ENCODE data around the gene SLC24A4. TPM values are rescaled to one million over a fixed set of nuclear protein-coding genes. Genes with fewer than 3 reads are reported as not detected.

SLC24A4 gene
- total RNA-seq, 1 donor from 2014 or later, result 0.49 TPM

DNA sequence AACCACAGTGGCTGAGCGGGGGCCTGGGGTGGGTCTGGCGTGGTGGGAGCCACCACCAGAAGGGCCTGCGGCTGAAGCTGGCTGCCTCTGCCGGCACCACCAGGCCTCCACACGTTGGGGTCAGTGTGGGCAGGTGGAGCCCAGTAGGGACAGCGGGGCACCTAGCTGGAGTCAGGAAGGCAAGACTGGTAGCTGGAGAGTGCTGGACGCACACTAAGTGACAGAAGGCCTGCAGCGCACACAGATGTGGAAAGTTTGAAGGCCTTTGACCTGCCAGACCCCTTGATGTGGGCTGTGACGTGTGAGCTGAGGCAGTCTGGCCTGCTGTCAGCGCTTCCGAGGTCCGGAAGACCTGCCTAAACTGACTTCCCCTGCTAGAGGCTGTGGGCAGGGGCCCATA, 216.9 kb downstream of the SLC24A4 start:
- DNase-seq (ENCODE audit: missing footprints) (no peak), ATAC-seq (peak; percentile 42)
- intact Hi-C loops (cut with DNase I), result loop anchor here (5.0 kb wide), 1 partner anchor 63 kb away; no protein-coding TSS in a partner anchor

DNA sequence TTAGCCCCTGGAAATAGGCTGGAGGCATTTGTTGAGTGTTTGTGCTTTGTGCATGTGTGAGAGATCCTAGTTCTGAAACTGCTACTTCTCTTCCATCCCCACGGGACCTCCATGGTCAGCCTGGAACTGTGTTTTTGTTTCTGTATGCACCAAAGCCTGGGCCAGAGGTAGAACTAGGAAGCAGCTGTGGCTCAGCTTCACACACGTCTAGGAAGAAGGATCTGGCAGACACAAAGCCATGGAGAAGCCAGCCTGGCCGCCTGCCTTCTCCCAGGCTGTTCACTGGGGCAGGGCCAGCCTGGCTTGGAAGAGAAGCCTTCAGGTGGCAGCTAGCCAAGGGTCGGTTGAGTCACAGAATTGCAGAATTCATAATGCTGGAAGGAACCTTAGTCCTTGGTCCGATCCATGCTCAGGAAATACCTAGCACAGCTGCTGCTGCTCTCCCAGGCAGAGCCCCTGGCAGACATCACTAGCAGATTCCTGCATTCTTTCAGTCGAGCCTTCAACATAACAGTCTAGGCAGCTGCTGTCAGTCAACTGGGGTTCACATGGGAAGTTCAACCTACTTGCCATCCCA, 217.6 kb downstream of the SLC24A4 start:
- peak; percentile 95 for ATAC-seq
- intact Hi-C loops (cut with DNase I), result loop anchor here (5.0 kb wide), 1 partner anchor 63 kb away; no protein-coding TSS in a partner anchor
- peak; percentile 93 for DNase-seq (ENCODE audit: missing footprints)

GRCh38 chr14:92542766-92543554, 220.0 kb downstream of the SLC24A4 start:
- DNase-seq (ENCODE audit: missing footprints) (no peak), ATAC-seq (no peak)
- intact Hi-C loops (cut with DNase I), result loop anchor here (5.0 kb wide), 1 partner anchor 66 kb away; no protein-coding TSS in a partner anchor

DNA sequence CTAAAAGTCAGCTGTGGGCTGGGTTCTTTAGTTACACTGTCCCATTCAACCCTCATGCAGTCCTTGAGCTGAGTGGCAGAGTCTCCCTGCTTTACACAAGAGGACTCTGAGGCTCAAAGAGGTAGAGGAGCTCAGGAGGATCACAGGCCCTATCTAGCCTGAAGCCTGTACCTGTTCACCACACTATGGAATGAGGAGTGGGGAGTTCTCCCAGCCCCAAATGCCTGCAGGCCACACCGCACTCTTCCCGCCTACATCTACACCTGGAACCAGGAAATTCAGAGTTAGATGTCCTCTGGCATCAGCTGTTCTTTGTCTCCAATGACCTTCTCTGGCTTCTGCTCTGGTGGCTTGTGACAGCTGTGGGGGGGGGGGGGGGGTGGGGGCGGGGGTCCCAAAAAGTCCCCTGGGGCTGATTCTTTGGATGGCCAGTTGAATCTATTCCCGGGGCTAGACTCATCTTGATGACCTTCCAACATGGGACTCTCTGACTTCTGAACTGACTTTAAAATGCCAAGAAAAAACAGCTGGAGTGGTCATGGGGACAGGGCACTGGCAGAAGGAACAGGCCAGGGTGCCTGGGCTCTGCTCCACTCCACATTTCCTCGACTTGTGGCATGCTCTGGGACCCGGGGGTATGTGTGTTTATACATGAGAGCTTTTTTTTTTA, 221.2 kb downstream of the SLC24A4 start:
- intact Hi-C loops (cut with DNase I), result loop anchor here (5.0 kb wide), 1 partner anchor 67 kb away; no protein-coding TSS in a partner anchor
- no peak for DNase-seq (ENCODE audit: missing footprints)
- no peak for ATAC-seq

GRCh38 chr14:92546347-92547053, 223.5 kb downstream of the SLC24A4 start:
- DNase-seq (ENCODE audit: missing footprints), result no peak
- intact Hi-C loops (cut with DNase I), result no loop called here
- no peak for ATAC-seq

- intact Hi-C loops (cut with DNase I), result loop anchor here (2.0 kb wide), 1 partner anchor 90 kb away; no protein-coding TSS in a partner anchor
- DNase-seq (ENCODE audit: missing footprints), result no peak
- ATAC-seq, result peak; percentile 47
Observed at GRCh38 chr14:92549105-92549858, 226.3 kb downstream of the SLC24A4 start.

DNA sequence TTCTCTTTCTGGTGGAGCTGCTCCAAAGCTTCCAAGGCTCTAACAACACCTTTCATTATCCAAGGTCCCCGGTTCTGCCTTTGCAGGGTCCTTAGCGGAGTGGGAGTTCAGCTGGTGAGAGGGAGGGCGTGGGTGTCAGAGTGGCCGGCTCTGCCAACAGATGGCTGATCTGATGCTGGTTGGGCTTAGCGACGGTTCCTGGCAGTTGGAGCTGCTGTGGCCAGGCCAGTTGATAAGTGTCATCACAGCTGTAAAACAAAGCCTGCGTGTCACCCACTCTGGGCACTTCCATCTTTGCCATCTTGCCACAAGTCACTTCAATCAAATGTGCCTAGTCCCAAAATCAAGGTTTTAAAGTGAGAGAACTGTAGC, 226.9 kb downstream of the SLC24A4 start:
- ATAC-seq (peak; percentile 78), DNase-seq (ENCODE audit: missing footprints) (no peak)
- intact Hi-C loops (cut with DNase I), result loop anchor here (2.0 kb wide), 1 partner anchor 91 kb away; no protein-coding TSS in a partner anchor

Other genes with a start within 250 kb of the SLC24A4 start
- 16.9 TPM for gene ATXN3, start 216.6 kb upstream of the SLC24A4 start, total RNA-seq
- gene NDUFB1, start 201.5 kb upstream of the SLC24A4 start, total RNA-seq, result 635 TPM
- gene CPSF2, start 201.2 kb upstream of the SLC24A4 start, total RNA-seq, result 38.8 TPM
- gene RIN3, start 190.6 kb downstream of the SLC24A4 start, total RNA-seq, result 13.0 TPM